GM06990 (cell line): ENCODE results near the gene ASPRV1.
"Not testable (repeated sequence)": the region's sequence is repeated elsewhere in the genome, so short reads cannot be mapped to it uniquely, and the experiment has no call there.

ENCODE experiments used
- DNase-seq: peaks from one replicate; pipeline ENCODE4 v3.0.0-alpha.2; 2011; ENCODE audit not compliant: insufficient read length; ENCODE audit errors: extremely low read depth
- H3K27me3 ChIP-seq: replicated peaks from 2 replicates; pipeline ENCODE4 v1.6.0; 2011; ENCODE audit warnings: low read length; ENCODE audit not compliant: control insufficient read depth, insufficient read depth
- H3K36me3 ChIP-seq: 2 replicates; pipeline ENCODE4 v1.5.1; 2011; ENCODE audit warnings: low read length; ENCODE audit not compliant: control insufficient read depth, insufficient read depth
- H3K4me3 ChIP-seq: replicated peaks from 2 replicates; pipeline ENCODE4 v1.5.1; 2011; ENCODE audit warnings: low read depth, mild to moderate bottlenecking, control low read depth, low read length
- TF ChIP-seq, protein P1 (sequence below): IDR thresholded peaks from 2 replicates; pipeline ENCODE4 v1.5.1; 2011; ENCODE audit warnings: low read length, control low read depth, mild to moderate bottlenecking, inconsistent platforms; ENCODE audit not compliant: insufficient read depth, poor library complexity, severe bottlenecking

ASPRV1 gene

DNA sequence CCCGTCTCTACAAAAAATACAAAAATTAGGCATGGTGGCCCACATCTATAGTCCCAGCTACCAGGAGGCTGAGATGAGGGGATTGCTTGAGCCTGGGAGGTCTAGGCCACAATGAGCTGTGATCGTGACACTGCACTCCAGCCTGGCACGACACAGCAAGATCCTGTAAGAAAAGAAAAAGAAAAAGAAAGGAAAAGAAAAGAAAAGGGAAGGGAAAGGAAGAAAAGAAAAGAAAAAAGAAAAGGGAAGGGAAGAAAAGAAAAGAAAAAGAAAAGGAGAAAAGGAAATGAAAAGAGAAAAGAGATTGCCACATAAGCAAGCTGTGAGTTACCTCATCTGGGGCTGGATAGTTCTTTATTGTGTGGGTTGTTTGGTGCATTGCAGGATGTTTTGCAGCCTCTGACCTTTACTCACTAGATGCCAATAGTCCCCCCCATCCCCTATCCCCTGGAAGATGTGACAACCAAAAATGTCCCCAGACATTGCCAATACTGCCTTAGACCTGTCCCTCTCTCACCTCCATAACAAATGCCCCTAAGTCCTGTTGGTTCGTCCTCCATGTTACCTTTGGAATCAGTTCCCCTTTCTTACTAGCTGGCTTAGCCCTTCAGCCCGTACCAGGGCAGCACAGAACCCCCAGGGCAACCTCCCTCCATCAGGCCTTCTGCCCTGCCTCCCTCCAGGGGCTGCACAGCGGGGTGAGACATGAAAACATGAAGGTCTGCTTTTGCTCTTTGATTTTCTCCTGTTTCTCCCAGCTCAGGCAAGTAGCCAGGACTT is 8.9 kb downstream of the ASPRV1 start:
- no peak for DNase-seq
- H3K36me3 ChIP-seq: no peaks in the 10 kb centered on the region
- H3K27me3 ChIP-seq: no peaks in the 10 kb centered on the region
- no peak overlapping the region for H3K4me3 ChIP-seq
- TF ChIP-seq, protein P1, sequence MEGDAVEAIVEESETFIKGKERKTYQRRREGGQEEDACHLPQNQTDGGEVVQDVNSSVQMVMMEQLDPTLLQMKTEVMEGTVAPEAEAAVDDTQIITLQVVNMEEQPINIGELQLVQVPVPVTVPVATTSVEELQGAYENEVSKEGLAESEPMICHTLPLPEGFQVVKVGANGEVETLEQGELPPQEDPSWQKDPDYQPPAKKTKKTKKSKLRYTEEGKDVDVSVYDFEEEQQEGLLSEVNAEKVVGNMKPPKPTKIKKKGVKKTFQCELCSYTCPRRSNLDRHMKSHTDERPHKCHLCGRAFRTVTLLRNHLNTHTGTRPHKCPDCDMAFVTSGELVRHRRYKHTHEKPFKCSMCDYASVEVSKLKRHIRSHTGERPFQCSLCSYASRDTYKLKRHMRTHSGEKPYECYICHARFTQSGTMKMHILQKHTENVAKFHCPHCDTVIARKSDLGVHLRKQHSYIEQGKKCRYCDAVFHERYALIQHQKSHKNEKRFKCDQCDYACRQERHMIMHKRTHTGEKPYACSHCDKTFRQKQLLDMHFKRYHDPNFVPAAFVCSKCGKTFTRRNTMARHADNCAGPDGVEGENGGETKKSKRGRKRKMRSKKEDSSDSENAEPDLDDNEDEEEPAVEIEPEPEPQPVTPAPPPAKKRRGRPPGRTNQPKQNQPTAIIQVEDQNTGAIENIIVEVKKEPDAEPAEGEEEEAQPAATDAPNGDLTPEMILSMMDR: no peak

DNA sequence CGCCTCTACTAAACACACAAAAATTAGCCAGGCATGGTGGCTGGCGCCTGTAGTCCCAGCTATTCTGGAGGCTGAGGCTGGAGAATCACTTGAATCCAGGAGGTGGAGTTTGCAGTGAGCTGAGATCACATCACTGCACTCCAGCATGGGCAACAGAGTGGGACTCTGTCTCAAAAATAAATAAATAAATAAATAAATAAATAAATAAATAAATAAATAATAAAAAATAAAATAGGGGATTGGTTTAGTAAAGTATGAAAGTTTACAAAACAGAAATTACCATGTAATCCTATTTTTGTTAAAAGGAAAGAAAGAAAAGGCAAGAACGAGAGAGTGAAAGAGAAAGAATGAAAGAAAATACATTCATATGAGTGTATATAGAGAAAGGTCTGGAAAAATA is 10.8 kb downstream of the ASPRV1 start:
- not testable (repeated sequence) for H3K4me3 ChIP-seq, H3K36me3 ChIP-seq, H3K27me3 ChIP-seq, DNase-seq

DNA sequence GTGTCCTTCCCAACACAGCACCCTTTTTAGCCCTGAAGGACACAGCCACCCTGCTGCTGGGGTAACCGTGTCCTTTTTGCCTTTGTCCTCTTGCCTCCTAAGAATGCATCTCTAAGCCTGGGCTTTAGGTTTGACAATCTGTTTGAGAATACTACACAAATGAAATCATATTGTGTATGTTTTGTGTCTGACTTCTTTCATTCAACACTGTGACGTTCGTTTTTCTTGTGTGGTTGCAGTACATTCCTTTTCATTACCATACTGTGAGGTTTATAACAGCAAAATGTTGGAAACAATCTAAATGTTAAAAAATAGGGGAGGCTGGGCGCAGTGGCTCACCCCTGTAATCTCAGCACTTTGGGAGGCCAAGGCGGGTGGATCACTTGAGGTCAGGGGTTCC is 11.2 kb downstream of the ASPRV1 start:
- no peak for DNase-seq
- Histone ChIP-seq H3K27me3 (no peaks in the 10 kb centered on the region), H3K36me3 (no peaks in the 10 kb centered on the region), H3K4me3 (no peak overlapping the region)
- TF ChIP-seq, protein P1: no peak

DNA sequence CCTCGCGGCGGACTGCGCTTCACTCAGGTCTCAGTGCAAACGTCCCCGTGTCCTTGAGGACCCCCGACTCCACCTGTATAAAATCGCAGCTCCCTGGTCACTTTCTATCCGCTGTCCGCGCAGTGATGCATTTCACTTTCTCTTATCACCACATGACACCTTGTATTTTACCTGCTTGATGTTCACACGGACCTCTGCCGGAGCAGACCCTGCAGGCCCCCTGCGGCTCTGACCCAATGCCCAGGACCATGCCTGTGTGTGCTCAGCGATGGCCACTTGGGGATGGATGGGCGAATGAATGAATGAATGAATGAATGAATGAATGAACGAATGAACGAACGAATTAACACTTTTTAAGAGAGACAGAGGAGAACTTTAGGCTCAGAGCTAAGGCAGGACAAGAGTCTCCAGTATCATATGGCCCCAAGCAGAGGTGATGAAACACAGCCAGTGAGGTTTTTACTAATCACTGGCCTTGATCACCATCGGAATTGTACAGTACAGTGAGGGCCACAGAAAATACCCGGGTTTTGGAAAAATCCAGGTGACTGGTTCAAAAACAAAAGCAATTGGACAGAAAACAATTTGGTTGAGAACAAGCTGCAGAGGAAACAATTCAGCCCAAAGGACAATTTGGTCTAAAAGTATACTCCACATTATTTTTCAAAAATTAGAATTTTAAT is 12.3 kb downstream of the ASPRV1 start:
- Histone ChIP-seq H3K36me3 (no peaks in the 10 kb centered on the region), H3K4me3 (no peak overlapping the region), H3K27me3 (no peaks in the 10 kb centered on the region)
- DNase-seq: no peak
- TF ChIP-seq, protein P1: no peak

DNA sequence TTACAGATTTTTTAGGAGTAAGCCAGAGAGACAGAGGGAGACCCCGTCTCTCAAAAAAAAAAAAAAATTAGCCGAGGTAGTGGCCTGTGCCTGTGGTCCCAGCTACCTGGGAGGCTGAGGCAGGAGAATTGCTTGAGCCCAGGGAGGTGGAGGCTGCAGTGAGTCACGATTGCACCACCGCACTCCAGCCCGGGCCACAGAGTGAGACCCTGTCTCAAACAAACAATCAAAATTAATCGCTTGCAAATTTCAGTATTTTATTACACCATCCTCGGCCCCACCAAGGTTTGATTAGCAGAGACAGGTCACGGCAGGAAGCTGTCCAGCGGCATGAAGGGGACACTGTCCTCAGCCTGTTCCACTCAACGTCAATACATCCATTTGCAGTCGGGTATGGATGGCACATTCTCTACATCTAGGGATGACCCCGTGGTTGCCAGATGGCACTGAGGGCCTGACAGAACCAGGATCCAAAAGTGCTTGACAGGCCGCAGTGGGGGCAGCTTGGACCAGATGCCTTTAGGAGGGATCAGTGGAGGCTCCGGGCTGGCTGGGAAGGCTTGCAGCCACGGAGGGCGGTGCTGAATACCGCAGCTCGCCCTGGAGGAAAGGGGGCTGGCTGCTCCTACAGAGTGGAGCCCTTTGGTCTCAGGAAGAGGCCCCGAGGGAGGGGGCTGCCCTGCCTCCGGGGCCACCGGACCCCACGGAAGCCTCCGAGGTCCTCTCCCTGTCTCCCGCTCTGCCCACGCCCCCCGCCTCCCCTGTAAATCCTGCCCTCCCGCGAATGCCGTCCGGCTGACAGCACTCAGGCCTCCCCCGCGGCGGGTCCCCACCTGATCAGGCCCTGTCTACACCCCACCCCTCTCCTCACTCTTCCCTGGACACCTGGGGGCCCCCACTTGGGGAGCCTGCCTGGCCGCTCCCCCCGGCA is 13.1 kb downstream of the ASPRV1 start:
- no peak for DNase-seq
- no peaks in the 10 kb centered on the region for H3K27me3 ChIP-seq
- H3K4me3 ChIP-seq: no peak overlapping the region
- TF ChIP-seq, protein P1: no peak
- peaks cover 3% of the 10 kb centered on the region for H3K36me3 ChIP-seq
